Esophagus squamous epithelium (tissue), 5 donors: ENCODE results near the gene SLC35E3. TPM values are rescaled to one million over a fixed set of nuclear protein-coding genes. Genes with fewer than 3 reads are reported as not detected.

Source experiments
- DNase-seq: peaks from one replicate; lab custom pipeline; 2025; lab: John Stamatoyannopoulos, UW
- H3K27ac ChIP-seq, 4 donors: fragments of 200-600 bp; sonication (generic); one replicate each; pipeline ENCODE4 v1.5.1; 2016 to 2019; ENCODE audit warnings: mild to moderate bottlenecking in 1 of 4
- H3K27me3 ChIP-seq, 4 donors: fragments of 200-600 bp; sonication (generic); 1 replicate in 3 of 4; 2 replicates in 1 of 4; pipeline versions ENCODE4 v1.5.1 to v1.6.0; 2017 to 2021; ENCODE audit warnings: antibody characterized with exemption in 1 of 4
- H3K36me3 ChIP-seq, 3 donors: fragments of 200-600 bp; sonication (generic); one replicate each; pipeline ENCODE4 v1.5.1; 2016 to 2019
- H3K4me1 ChIP-seq, 3 donors: fragments of 200-600 bp; sonication (generic); one replicate each; pipeline ENCODE4 v1.5.1; 2017 to 2019
- H3K4me3 ChIP-seq, 4 donors: fragments of 200-600 bp; sonication (generic); 1 replicate in 3 of 4; 2 replicates in 1 of 4; pipeline ENCODE4 v1.5.1; 2016 to 2019; ENCODE audit warnings: mild to moderate bottlenecking in 2 of 4, moderate library complexity in 1 of 4
- H3K9me3 ChIP-seq, 3 donors: fragments of 200-600 bp; sonication (generic); one replicate each; pipeline ENCODE4 v1.5.1; 2016 to 2019
- POLR2A ChIP-seq, 4 donors: fragments of 450-650 bp; IDR thresholded peaks; one replicate each; pipeline ENCODE4 v1.6.1; 2017; ENCODE audit warnings: antibody characterized with exemption in 4 of 4, mild to moderate bottlenecking in 4 of 4, moderate library complexity in 3 of 4
- WGBS, 2 donors: methylation state at CpG; one replicate each; pipeline ENCODE4 v1.1.5; 2018; 5-methylcytosine and 5-hydroxymethylcytosine counted together
- intact Hi-C: fragments of 100-400 bp; cut with DNase I; formaldehyde crosslinking; loops from one replicate; pipeline ENCODE4 v1.15.0; 2022
- total RNA-seq, 4 donors: library from RNA; depleted of rRNA; stranded (reverse); fragments of >200 nt; gene quantifications; one replicate each; pipeline ENCODE4 v1.1.0, GENCODE V29; 2016
- TF ChIP-seq, protein P1 (sequence below), 6 experiments: fragments of 450-650 bp in 4 of 6; fragments of 200-600 bp in 2 of 6; sonication (generic) in 2 of 6; IDR thresholded peaks; one replicate each; pipeline ENCODE4 v1.5.1; 2016 to 2019; ENCODE audit warnings: antibody characterized with exemption in 6 of 6, mild to moderate bottlenecking in 4 of 6, moderate library complexity in 4 of 6
- donor health status: DM: yes; HTN: yes; CAD: no.

SLC35E3 gene
- 1 to 10 TPM; 2.2 to 8.5 (median 4.6) TPM for total RNA-seq

- H3K27ac ChIP-seq: peak within 1 kb of the TSS; percentile 83 to 91 (median 89)
- intact Hi-C loops: no loop called here
- peak in 3 of 4 donors; percentile 49 to 87 (median 68) for TF ChIP-seq POLR2A (IDR thresholded peaks at IDR 0.05)
- TF ChIP-seq, protein P1, sequence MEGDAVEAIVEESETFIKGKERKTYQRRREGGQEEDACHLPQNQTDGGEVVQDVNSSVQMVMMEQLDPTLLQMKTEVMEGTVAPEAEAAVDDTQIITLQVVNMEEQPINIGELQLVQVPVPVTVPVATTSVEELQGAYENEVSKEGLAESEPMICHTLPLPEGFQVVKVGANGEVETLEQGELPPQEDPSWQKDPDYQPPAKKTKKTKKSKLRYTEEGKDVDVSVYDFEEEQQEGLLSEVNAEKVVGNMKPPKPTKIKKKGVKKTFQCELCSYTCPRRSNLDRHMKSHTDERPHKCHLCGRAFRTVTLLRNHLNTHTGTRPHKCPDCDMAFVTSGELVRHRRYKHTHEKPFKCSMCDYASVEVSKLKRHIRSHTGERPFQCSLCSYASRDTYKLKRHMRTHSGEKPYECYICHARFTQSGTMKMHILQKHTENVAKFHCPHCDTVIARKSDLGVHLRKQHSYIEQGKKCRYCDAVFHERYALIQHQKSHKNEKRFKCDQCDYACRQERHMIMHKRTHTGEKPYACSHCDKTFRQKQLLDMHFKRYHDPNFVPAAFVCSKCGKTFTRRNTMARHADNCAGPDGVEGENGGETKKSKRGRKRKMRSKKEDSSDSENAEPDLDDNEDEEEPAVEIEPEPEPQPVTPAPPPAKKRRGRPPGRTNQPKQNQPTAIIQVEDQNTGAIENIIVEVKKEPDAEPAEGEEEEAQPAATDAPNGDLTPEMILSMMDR (IDR thresholded peaks at IDR 0.05): peak in 2 of 6 experiments; percentile 2 to 19
- H3K27me3 ChIP-seq: no peaks in the 10 kb centered on the region
- DNase-seq: peak; percentile 61
- 0% methylated on average over 3 to 37 of the region's 52 CpGs for whole genome bisulfite sequencing, 2 donors
- no peaks in the 10 kb centered on the region for H3K9me3 ChIP-seq
- H3K4me3 ChIP-seq: peak within 1 kb of the TSS; percentile 59 to 93 (median 88)
- peaks cover 0 to 38% (median 0%) of the 10 kb centered on the region in 3 donors for H3K36me3 ChIP-seq
- H3K4me1 ChIP-seq: peaks cover 10 to 33% (median 14%) of the 10 kb centered on the region in 3 donors
These were observed at the start of gene SLC35E3 for GRCh38 chr12:68745904-68746571. Gene SLC35E3, plus strand, starts transcription at chr12:68746176. Its CDS starts 202 bp downstream, at chr12:68746378.

DNA sequence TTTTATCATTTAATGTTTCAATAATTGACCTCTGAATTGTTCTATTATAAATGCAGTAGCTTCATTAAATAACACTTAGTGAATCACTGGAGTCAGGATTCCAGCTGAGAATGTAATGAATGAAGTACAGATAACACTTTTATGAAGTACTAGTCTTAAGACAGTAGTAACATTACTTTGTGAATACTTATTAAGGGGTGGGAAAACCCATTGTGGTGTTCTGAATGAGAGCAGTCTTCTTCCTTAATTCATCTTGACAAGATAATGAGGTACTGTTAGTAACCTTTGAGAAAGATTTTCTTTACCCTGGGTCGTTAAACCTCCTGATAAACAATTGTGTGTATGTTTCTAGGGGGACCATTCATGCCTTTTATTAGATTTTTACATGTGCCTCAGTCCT is 46.5 kb upstream of the SLC35E3 start:
- intact Hi-C loops: no loop called here

DNA sequence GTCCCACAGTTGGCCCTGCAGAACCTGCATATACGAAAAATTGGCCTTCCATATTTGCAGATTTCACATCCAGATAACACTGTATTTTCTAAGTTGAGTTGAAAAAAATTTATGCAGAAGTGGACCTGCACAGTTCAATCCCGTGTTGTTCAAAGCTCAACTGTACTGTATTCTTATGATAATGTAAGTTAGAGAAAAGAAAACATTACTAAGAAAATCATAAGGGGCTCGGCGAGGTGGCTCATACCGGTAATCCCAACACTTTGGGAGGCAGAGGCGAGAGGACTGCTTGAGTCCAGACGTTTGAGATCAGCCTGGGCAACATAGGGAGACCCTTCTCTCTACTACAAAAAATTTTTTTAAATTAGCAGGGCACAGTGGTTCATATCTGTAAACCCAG is 18.2 kb upstream of the SLC35E3 start:
- no peaks in the 10 kb centered on the region for H3K27me3 ChIP-seq
- intact Hi-C loops: no loop called here
- peaks cover 0 to 98% (median 4%) of the 10 kb centered on the region in 3 donors for H3K36me3 ChIP-seq
- H3K4me3 ChIP-seq: no peak overlapping the region
- no peak for DNase-seq
- WGBS, 2 donors: 88 to 96% methylated on average over 7 of the region's 7 CpGs
- H3K9me3 ChIP-seq: no peaks in the 10 kb centered on the region
- no peaks in the 10 kb centered on the region for H3K4me1 ChIP-seq
- no peak for TF ChIP-seq POLR2A (IDR thresholded peaks at IDR 0.05)
- TF ChIP-seq, protein P1 (IDR thresholded peaks at IDR 0.05): no peak
- H3K27ac ChIP-seq: no peak overlapping the region

More for the DNA sequence above, 46.5 kb upstream of the SLC35E3 start:
- Histone ChIP-seq H3K4me1 (no peaks in the 10 kb centered on the region), H3K27me3 (no peaks in the 10 kb centered on the region), H3K27ac (no peak overlapping the region), H3K4me3 (no peak overlapping the region), H3K36me3 (peaks cover 5 to 100% (median 20%) of the 10 kb centered on the region in 3 donors), H3K9me3 (no peaks in the 10 kb centered on the region)
- WGBS, 2 donors: 76 to 91% methylated on average over 1 of the region's 1 CpG
- TF ChIP-seq, protein P1 (IDR thresholded peaks at IDR 0.05): no peak
- no peak for TF ChIP-seq POLR2A (IDR thresholded peaks at IDR 0.05)
- DNase-seq: no peak

DNA sequence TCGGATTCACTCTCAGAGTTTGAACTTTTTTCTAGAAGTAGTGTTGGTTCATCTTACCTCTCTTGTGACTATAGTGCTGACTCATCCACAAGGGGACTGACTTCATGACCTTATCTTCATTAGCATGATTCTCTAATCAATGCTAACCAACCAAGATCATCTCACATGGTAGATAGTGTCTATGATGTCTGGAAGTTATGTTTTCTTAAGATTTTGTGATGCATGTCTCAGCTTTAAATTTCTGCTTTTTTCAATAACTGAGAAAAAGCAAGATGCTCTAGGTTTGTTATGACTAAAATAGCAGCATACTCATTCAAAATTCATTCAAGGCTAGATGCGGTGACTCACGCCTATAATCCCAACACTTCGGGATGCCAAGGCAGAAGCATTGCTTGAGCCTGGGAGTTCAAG is 12.3 kb upstream of the SLC35E3 start:
- 74 to 88% methylated on average over 4 of the region's 4 CpGs for WGBS, 2 donors
- H3K27ac ChIP-seq: no peak overlapping the region
- no peaks in the 10 kb centered on the region for H3K9me3 ChIP-seq
- H3K4me3 ChIP-seq: no peak overlapping the region
- no peak for TF ChIP-seq POLR2A (IDR thresholded peaks at IDR 0.05)
- TF ChIP-seq, protein P1 (IDR thresholded peaks at IDR 0.05): no peak
- H3K4me1 ChIP-seq: no peaks in the 10 kb centered on the region
- no peak for DNase-seq
- no peaks in the 10 kb centered on the region for H3K27me3 ChIP-seq
- intact Hi-C loops: no loop called here
- H3K36me3 ChIP-seq: peaks cover 3 to 98% (median 13%) of the 10 kb centered on the region in 3 donors

- H3K27ac ChIP-seq: no peak overlapping the region
- TF ChIP-seq, protein P1 (IDR thresholded peaks at IDR 0.05): no peak
- no peak for TF ChIP-seq POLR2A (IDR thresholded peaks at IDR 0.05)
- WGBS, 2 donors: 76 to 95% methylated on average over 6 of the region's 6 CpGs
- H3K36me3 ChIP-seq: peaks cover 0 to 77% (median 2%) of the 10 kb centered on the region in 3 donors
- DNase-seq: no peak
- no peaks in the 10 kb centered on the region for H3K4me1 ChIP-seq
- intact Hi-C loops: no loop called here
- no peaks in the 10 kb centered on the region for H3K27me3 ChIP-seq
- H3K4me3 ChIP-seq: no peak overlapping the region
- no peaks in the 10 kb centered on the region for H3K9me3 ChIP-seq
These were observed 6.1 kb upstream of the SLC35E3 start for GRCh38 chr12:68739891-68740290.
